Keratinocyte (primary cell): ENCODE results near the gene PATL2. TPM values are rescaled to one million over a fixed set of nuclear protein-coding genes. Genes with fewer than 3 reads are reported as not detected.
A peak's percentile ranks its signal among the peaks of the same experiment; 100 is the strongest.
"Not testable (repeated sequence)": the region's sequence is repeated elsewhere in the genome, so short reads cannot be mapped to it uniquely, and the experiment has no call there.

Experiments
- DNase-seq: peaks from one replicate; pipeline ENCODE4 v3.0.0-alpha.2; 2011; ENCODE audit warnings: low read depth, missing footprints, low spot score
- FAIRE-seq: peaks from 2 replicates; lab custom pipeline; 2011; peaks lifted over from hg19 to GRCh38; lab: Jason Lieb, UNC
- H2AFZ ChIP-seq: 2 replicates; pipeline ENCODE4 v1.6.0; 2012; ENCODE audit warnings: low read length, control low read depth, inconsistent platforms; ENCODE audit not compliant: control insufficient read depth
- H3K27ac ChIP-seq: 2 replicates; pipeline ENCODE4 v1.5.1; 2011; ENCODE audit warnings: low read length; ENCODE audit not compliant: control insufficient read depth, insufficient read depth
- H3K27me3 ChIP-seq: 3 replicates; pipeline ENCODE4 v1.6.0; 2011; ENCODE audit warnings: low read length; ENCODE audit not compliant: control insufficient read depth, insufficient read depth; ENCODE audit errors: extremely low read depth
- H3K36me3 ChIP-seq, 2 experiments: 2 replicates in 1 of 2; 3 replicates in 1 of 2; pipeline ENCODE4 v1.5.1; 2011; ENCODE audit warnings: low read length in 2 of 2, mild to moderate bottlenecking in 1 of 2; ENCODE audit not compliant: control insufficient read depth in 2 of 2, insufficient read depth in 2 of 2; ENCODE audit errors: extremely low read depth in 1 of 2
- H3K4me1 ChIP-seq: 3 replicates; pipeline ENCODE4 v1.5.1; 2011; ENCODE audit warnings: low read length; ENCODE audit not compliant: control insufficient read depth, insufficient read depth; ENCODE audit errors: extremely low read depth
- H3K4me2 ChIP-seq: 3 replicates; pipeline ENCODE4 v1.6.0; 2011; ENCODE audit warnings: low read depth, low read length; ENCODE audit not compliant: control insufficient read depth, insufficient read depth; ENCODE audit errors: extremely low read depth
- H3K4me3 ChIP-seq, 3 experiments: fragments of 200-600 bp in 1 of 3; sonication (generic) in 1 of 3; 2 replicates in 2 of 3; 3 replicates in 1 of 3; pipeline ENCODE4 v1.5.1; 2011 to 2016; ENCODE audit warnings: low read length in 3 of 3, mild to moderate bottlenecking in 3 of 3, control low read depth in 2 of 3, inconsistent platforms in 1 of 3, low read depth in 1 of 3, mixed read lengths in 1 of 3, mixed run types in 1 of 3, moderate library complexity in 1 of 3; ENCODE audit not compliant: control insufficient read depth in 2 of 3, insufficient read depth in 2 of 3; ENCODE audit errors: extremely low read depth in 1 of 3
- H3K79me2 ChIP-seq: 2 replicates; pipeline ENCODE4 v1.6.0; 2012; ENCODE audit warnings: low read length; ENCODE audit not compliant: control insufficient read depth, insufficient read depth
- H3K9ac ChIP-seq: 3 replicates; pipeline ENCODE4 v1.6.0; 2011; ENCODE audit warnings: low read length; ENCODE audit not compliant: control insufficient read depth, insufficient read depth; ENCODE audit errors: extremely low read depth
- H3K9me1 ChIP-seq: 3 replicates; pipeline ENCODE4 v1.6.0; 2011; ENCODE audit warnings: low read length; ENCODE audit not compliant: control insufficient read depth, insufficient read depth; ENCODE audit errors: extremely low read depth
- H3K9me3 ChIP-seq: 2 replicates; pipeline ENCODE4 v1.5.1; 2012; ENCODE audit warnings: low read depth, low read length; ENCODE audit not compliant: control insufficient read depth
- H4K20me1 ChIP-seq: 3 replicates; pipeline ENCODE4 v1.6.0; 2011; ENCODE audit warnings: low read length; ENCODE audit not compliant: control insufficient read depth, insufficient read depth; ENCODE audit errors: extremely low read depth
- EZH2 ChIP-seq: IDR thresholded peaks from one replicate; pipeline ENCODE4 v1.6.1; 2012; ENCODE audit warnings: inconsistent platforms, mild to moderate bottlenecking, low read length, moderate library complexity
- dilution Hi-C: fragments of 300-500 bp; cut with MboI; formaldehyde crosslinking; loops from one replicate; pipeline ENCODE4 v1.7.0; 2020; ENCODE audit warnings: low sequenced_read_pairs; ENCODE audit not compliant: extremely low pct_ligation_motif_present
- polyA plus RNA-seq, 5 experiments: library from polyadenylated mRNA; depleted of rRNA in 3 of 5; stranded (reverse) in 3 of 5; stranded (forward) in 1 of 5; unstranded in 1 of 5; fragments of >200 nt; gene quantifications; 1 replicate in 1 of 5; 2 replicates in 3 of 5; 3 replicates in 1 of 5; pipeline versions ENCODE4 v1.2.1 to v1.2.3, GENCODE V29; 2011 to 2012; ENCODE audit warnings: missing spikeins in 2 of 5, low read depth in 1 of 5, low replicate concordance in 1 of 5
- TF ChIP-seq, protein P1 (sequence below), 3 experiments: IDR thresholded peaks in 1 of 3; conservative IDR thresholded peaks in 1 of 3; optimal IDR thresholded peaks in 1 of 3; 2 replicates in 2 of 3; 3 replicates in 1 of 3; pipeline versions ENCODE3 to v1.5.1; 2011; ENCODE audit warnings: low read length in 3 of 3, mild to moderate bottlenecking in 3 of 3, moderate library complexity in 2 of 3, control low read depth in 1 of 3, inconsistent platforms in 1 of 3; ENCODE audit not compliant: insufficient read depth in 2 of 3; ENCODE audit errors: extremely low read depth in 1 of 3

PATL2 gene
- polyA plus RNA-seq, 1 donor (not counting 4 experiments of a cell fraction or from before 2014, with no cell fraction given): 0.46 TPM

DNA sequence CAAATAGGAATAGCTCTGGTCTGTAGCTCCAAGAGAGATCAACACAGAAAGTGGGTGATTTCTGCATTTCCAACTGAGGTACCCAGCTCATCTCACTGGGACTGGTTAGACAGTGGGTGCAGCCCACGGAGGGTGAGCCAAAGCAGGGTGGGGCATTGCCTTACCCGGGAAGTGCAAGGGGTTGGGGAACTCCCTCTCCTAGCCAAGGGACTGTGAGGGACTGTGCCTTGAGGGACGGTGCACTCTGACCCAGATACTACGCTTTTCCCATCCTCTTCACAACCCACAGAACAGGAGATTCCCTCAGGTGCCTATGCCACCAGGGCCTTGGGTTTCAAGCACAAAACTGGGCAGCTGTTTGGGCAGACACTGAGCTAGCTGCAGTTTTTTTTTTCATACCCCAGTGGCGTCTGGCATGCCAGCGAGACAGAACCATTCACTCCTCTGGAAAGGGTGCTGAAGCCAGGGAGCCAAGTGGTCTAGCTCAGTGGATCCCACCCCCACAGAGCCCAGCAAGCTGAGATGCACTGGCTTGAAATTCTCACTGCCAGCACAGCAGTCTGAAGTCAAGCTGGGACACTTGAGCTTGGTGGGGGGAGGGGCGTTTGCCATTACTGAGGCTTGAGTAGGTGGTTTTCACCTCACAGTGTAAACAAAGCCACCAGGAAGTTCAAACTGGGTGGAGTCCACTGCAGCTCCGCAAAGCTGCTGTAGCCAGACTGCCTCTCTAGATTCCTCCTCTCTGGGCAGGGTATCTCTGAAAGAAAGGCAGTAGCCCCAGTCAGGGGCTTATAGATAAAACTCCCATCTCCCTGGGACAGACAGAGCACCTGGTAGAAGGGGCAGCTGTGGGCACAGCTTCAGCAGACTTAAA is 28.1 kb downstream of the PATL2 start:
- Histone ChIP-seq H2AFZ (peak overlapping the region; percentile 43), H3K4me2 (peak overlapping the region; percentile 41)

DNA sequence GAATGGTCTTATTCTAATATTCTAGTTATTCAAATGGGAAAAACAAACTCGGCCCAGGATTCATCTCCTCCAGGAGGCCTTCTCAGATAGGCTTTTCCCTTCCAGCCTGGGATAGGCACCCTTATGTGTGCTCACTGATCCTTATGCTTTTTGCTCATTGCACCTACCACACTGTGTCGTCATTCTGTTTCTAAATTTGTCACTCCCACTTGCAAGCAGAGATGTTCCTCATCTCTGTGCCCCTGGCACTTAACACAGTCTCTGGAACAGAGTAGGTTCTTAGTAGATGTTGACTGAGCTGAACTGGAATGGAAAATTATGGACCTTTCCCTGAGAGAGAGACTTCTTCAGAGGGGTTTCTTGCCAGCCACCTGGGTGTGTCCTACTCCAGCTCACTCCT is 28.9 kb downstream of the PATL2 start:
- Histone ChIP-seq H3K36me3 (no peaks in the 10 kb centered on the region), H3K27me3 (no peaks in the 10 kb centered on the region), H3K9me3 (no peaks in the 10 kb centered on the region), H3K9ac (no peak overlapping the region), H3K4me2 (no peak overlapping the region), H3K4me3 (no peak overlapping the region), H2AFZ (no peak overlapping the region), H3K9me1 (no peaks in the 10 kb centered on the region), H3K27ac (no peak overlapping the region), H4K20me1 (no peaks in the 10 kb centered on the region), H3K79me2 (no peaks in the 10 kb centered on the region), H3K4me1 (peaks cover 5% of the 10 kb centered on the region)
- DNase-seq: no peak
- FAIRE-seq: no peak
- no peak for TF ChIP-seq EZH2
- TF ChIP-seq, protein P1, sequence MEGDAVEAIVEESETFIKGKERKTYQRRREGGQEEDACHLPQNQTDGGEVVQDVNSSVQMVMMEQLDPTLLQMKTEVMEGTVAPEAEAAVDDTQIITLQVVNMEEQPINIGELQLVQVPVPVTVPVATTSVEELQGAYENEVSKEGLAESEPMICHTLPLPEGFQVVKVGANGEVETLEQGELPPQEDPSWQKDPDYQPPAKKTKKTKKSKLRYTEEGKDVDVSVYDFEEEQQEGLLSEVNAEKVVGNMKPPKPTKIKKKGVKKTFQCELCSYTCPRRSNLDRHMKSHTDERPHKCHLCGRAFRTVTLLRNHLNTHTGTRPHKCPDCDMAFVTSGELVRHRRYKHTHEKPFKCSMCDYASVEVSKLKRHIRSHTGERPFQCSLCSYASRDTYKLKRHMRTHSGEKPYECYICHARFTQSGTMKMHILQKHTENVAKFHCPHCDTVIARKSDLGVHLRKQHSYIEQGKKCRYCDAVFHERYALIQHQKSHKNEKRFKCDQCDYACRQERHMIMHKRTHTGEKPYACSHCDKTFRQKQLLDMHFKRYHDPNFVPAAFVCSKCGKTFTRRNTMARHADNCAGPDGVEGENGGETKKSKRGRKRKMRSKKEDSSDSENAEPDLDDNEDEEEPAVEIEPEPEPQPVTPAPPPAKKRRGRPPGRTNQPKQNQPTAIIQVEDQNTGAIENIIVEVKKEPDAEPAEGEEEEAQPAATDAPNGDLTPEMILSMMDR (optimal IDR thresholded peaks at IDR 0.05 in 1 of 3, IDR thresholded peaks at IDR 0.05 in 1 of 3, conservative IDR thresholded peaks at IDR 0.05 in 1 of 3; ENCODE audit: extremely low read depth in 1 of 3, insufficient read depth in 2 of 3, low read length in 3 of 3): no peak
- dilution Hi-C loops: no loop called here

More for the DNA sequence above, 28.1 kb downstream of the PATL2 start:
- H3K9me1 ChIP-seq, FAIRE-seq, H3K9ac ChIP-seq, DNase-seq, H3K27me3 ChIP-seq, dilution Hi-C loops, H3K27ac ChIP-seq, H3K4me3 ChIP-seq, H3K79me2 ChIP-seq, H3K9me3 ChIP-seq, H3K4me1 ChIP-seq, H4K20me1 ChIP-seq, H3K36me3 ChIP-seq: not testable (repeated sequence)
